T47D (cell line): ENCODE data around the gene CALR3.
"Not testable (repeated sequence)": the region's sequence is repeated elsewhere in the genome, so short reads cannot be mapped to it uniquely, and the experiment has no call there.

Source experiments
- DNase-seq, 2 experiments: peaks; one replicate each; pipeline versions ENCODE4 v3.0.0 to v3.0.0-alpha.2; 2011 to 2012; ENCODE audit warnings: low read depth in 1 of 2, low spot score in 1 of 2
- JUND ChIP-seq: IDR thresholded peaks from 2 replicates; pipeline ENCODE4 v1.6.1; 2012; ENCODE audit warnings: low read depth
- in situ Hi-C: cut with HindIII; loops from 2 replicates; pipeline ENCODE4 v1.10.0; 2016; ENCODE audit warnings: low sequenced_read_pairs, low pct_unique_long_range_greater_than_20kb

The CALR3 gene

GRCh38 chr19:16520074-16520973, 24.4 kb upstream of the CALR3 start:
- no peak for TF ChIP-seq JUND
- in situ Hi-C loops = no loop called here
- no peak for DNase-seq

GRCh38 chr19:16519230-16519687, 23.3 kb upstream of the CALR3 start:
- no peak for TF ChIP-seq JUND
- DNase-seq = no peak
- in situ Hi-C loops = no loop called here

- DNase-seq = no peak
- in situ Hi-C loops = no loop called here
- no peak for TF ChIP-seq JUND
These were observed 22.7 kb upstream of the CALR3 start for GRCh38 chr19:16518483-16519229.

- in situ Hi-C loops = no loop called here
- no peak for TF ChIP-seq JUND
- DNase-seq = no peak
These were observed 22.1 kb upstream of the CALR3 start for GRCh38 chr19:16518061-16518460.

DNA sequence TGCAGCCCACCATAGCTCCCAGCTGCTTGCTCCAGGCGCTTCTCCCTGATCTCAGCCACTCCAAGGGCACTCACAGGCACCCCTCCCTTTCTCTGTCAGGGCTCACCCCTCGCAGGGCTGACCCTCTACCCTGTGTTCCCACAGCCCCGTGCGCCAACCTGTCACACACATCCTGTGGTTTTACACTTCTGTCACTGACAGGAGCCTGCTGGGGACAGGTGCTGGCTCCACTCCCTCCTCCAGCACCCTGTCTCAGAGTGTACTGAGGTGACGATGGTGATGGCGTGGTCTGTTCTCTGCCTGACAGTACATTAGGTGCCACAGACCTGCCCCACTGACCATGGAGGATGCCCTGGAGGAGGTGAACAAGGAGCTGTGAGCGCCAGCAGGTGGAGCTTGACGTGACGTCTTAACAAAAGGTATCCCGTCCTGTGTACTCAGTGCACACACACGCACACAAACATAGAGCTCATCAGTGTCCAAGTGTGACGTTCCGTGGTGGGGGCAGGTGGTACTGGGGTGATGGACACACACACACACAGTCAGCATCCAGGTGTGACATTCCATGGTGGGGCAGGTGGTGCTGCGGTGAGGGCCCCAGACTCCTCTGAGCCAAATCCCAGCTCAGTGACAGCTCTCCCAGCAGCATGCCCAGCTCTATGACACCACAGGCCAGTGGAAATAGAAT, 21.1 kb upstream of the CALR3 start:
- no peak for TF ChIP-seq JUND
- DNase-seq = no peak
- in situ Hi-C loops = no loop called here

DNA sequence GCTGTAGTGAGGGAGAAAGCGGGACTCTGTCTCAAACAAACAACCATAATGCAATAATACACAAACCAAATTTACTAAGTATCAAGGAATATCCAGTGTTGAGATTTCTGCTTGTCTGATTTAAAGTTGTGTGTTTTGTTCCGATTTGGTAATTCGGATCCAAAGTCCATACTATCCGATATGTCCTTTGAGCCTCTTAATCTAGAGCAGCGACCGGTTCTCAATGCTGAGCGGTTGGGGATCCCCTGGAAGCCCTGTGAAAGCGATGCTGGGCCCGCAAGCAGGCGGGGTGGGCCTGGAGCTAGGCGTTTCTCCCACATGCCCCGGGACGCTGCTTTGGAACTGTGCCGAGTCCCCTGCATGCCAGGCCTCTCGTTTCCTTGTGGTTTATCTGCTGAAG, 20.4 kb upstream of the CALR3 start:
- in situ Hi-C loops = no loop called here
- DNase-seq = no peak
- TF ChIP-seq JUND = no peak

GRCh38 chr19:16514383-16515019, 18.5 kb upstream of the CALR3 start:
- DNase-seq = no peak
- in situ Hi-C loops = no loop called here
- no peak for TF ChIP-seq JUND

GRCh38 chr19:16512611-16513010, 16.6 kb upstream of the CALR3 start:
- DNase-seq, in situ Hi-C loops: not testable (repeated sequence)

- no peak for TF ChIP-seq JUND
- no peak for DNase-seq
- in situ Hi-C loops = no loop called here
These were observed 13.4 kb upstream of the CALR3 start for GRCh38 chr19:16509141-16510061.

- no peak for DNase-seq
- in situ Hi-C loops = no loop called here
- no peak for TF ChIP-seq JUND
These were observed 12.6 kb upstream of the CALR3 start for GRCh38 chr19:16508546-16508945.

- no peak for DNase-seq
- TF ChIP-seq JUND = no peak
- in situ Hi-C loops = no loop called here
These were observed 11.0 kb upstream of the CALR3 start for GRCh38 chr19:16506961-16507360.

DNA sequence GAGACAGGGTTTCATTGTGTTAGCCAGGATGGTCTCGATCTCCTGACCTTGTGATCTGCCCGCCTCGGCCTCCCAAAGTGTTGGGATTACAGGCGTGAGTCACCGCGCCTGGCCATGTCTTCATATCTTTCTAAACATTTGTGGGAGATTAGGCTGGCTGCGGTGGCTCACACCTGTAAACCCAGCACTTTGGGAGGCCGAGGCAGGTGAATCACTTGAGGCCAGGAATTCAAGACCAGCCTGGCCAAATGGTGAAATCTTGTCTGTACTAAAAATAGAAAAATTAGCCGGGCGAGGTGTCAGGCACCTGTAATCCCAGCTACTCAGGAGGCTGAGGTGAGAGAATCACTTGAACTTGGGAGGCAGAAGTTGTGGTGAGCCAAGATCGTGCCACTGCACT, 10.2 kb upstream of the CALR3 start:
- in situ Hi-C loops, DNase-seq: not testable (repeated sequence)
